ENCODE results near the gene LMO1.

DNA sequence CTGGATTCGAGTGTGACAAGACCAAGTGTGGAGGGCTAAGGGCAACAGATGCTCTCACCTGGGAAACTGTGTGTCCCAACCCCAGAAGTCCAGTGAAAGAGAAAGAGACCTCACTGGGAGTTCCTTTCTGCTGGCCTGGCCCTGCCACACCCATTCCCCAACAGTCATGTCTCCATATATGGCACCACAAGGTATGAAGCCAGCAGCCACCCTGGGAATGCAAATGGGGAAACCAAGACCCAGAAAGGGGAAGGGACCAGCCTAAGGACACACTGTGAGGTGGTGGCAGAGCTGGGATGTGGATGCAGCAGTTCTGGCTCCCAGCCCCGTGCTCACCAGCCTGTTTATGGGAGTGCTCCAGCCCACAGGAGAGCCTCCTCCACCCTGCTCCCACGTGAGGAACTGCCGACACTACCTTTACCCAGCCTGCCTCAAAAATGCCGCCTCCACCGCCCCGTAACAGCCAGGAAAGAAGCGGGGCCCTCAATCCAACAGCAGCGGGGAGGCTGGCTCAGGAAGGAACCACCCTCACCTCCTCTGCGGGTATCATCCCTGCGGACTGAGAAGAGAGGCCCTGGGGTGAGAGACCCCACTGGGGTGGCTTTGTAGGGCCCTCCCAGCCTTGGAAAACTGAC is 12.6 kb downstream of the LMO1 start:
- TF ChIP-seq, protein P1, sequence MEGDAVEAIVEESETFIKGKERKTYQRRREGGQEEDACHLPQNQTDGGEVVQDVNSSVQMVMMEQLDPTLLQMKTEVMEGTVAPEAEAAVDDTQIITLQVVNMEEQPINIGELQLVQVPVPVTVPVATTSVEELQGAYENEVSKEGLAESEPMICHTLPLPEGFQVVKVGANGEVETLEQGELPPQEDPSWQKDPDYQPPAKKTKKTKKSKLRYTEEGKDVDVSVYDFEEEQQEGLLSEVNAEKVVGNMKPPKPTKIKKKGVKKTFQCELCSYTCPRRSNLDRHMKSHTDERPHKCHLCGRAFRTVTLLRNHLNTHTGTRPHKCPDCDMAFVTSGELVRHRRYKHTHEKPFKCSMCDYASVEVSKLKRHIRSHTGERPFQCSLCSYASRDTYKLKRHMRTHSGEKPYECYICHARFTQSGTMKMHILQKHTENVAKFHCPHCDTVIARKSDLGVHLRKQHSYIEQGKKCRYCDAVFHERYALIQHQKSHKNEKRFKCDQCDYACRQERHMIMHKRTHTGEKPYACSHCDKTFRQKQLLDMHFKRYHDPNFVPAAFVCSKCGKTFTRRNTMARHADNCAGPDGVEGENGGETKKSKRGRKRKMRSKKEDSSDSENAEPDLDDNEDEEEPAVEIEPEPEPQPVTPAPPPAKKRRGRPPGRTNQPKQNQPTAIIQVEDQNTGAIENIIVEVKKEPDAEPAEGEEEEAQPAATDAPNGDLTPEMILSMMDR (conservative IDR thresholded peaks at IDR 0.05; ENCODE audit: low read length): no peak
- no peak for TF ChIP-seq EZH2phosphoT487 (IDR thresholded peaks at IDR 0.05; ENCODE audit: borderline replicate concordance, low read depth, low read length)

Data from OCI-LY7 (cell line).